ENCODE data around the gene PFN2.
"Not testable (repeated sequence)": the region's sequence is repeated elsewhere in the genome, so short reads cannot be mapped to it uniquely, and the experiment has no call there.

The PFN2 gene, protein sequence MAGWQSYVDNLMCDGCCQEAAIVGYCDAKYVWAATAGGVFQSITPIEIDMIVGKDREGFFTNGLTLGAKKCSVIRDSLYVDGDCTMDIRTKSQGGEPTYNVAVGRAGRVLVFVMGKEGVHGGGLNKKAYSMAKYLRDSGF

DNA sequence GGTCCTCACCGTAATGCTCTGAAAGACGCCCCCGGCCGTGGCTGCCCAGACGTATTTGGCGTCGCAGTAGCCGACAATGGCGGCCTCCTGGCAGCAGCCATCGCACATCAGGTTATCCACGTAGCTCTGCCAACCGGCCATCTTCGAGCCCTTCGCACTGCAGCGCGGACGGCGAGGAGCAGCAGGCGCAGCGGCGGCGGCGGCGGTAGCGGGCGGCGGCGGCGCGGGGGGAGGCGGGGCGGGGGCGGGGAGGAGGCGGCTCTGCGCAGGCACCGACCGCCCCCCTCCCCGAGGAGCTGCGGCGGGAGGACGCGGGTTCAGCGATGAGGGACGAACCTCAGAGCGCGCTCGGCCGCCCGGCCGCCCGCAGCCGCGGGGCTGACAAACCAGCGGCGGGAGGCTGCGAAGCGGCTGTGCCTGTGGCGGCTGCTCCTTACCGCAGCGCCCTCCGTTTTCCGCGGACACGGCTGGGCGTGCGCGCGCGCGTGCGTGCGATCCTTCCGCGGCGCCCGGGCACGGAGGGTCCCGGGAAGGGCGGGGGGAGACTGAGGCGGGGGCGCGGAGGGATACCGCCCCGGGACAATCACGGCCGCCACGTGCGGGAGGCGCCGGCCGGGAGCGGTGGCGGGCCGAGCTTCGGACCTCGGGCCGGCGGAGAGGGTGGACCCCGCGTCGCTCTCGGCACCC, at the start of gene PFN2:
Gene PFN2 (minus strand): TSS at position 180 of the 687 bp plus-strand sequence. CDS start 39 bp downstream, at position 141.
- DNase-seq, result peak; percentile 60 to 71

DNA sequence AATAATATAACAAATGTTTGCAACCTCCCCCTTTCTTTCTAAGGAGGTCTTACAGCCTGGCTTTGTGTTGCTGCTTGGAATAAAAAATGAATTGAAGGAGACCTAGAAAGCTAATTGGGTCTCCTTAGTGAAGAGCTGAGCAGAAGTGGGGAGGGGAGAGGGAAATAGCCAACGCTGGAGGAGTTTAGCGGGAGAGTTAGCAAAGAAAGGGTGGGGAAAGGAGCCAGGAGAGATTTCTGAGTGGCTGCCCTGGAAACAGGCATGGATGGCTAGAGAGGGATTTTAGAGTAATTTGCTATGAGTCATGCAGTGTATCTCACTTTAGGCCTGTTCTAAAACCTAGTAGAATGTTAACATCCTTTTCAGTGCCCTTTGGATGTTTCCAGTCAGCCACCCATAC, 45.2 kb upstream of the PFN2 start:
- DNase-seq, result no peak

DNA sequence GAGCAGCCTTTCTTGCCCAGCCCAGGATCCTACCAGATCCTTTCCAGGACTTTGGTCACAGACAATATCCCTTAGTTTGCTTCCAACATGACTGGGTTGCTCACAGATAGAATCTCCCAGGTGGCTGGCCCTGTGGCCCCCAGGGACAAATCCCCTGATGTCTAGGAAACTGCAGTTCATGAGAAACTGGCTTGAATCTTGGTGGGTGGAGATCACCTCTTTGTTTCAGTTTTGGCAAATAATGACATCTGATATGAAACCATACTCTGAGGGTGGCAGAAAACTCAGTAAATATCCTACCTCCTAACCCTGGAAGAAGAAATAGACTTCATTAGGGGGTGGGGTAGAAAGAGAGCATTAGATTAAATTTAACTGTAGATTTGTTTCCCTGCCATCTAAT, 44.1 kb upstream of the PFN2 start:
- DNase-seq, result no peak

DNA sequence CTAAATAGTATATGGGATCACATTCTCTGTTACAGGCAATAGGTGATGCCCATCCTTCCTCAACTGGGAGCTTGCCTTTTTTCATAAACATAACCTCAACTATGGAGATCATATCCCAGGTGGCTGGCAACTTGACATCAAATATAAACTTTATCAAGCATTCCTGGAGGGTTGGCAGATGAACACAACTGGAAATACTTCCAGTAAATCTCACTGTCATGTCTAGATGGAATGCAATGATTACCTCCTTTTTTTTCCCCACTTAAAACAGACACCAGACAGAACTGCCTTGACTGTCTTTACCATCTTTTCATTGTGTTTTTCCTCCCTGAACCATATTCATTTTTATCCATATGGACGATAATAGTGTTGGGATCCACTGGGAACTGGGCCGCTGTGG, 43.1 kb upstream of the PFN2 start:
- no peak for DNase-seq

DNA sequence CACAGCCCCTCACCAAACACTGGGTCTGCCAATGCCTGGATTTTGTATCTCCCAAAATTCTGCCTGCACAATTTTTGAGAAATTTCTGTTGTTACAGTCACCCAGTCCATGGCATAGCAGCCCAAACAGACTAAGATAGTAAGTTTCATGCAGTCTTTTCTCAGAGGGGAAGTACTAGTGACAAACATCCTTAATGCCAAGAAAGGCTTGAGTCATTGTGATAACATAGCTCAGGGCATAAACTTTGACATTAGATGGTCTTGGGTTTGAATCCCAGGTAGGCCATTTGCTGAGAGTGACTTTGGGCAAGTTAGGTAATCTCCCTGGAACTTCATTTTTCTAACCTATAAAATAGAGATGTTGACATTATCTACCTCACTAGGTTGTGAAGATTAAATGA, 36.1 kb upstream of the PFN2 start:
- DNase-seq, result no peak

DNA sequence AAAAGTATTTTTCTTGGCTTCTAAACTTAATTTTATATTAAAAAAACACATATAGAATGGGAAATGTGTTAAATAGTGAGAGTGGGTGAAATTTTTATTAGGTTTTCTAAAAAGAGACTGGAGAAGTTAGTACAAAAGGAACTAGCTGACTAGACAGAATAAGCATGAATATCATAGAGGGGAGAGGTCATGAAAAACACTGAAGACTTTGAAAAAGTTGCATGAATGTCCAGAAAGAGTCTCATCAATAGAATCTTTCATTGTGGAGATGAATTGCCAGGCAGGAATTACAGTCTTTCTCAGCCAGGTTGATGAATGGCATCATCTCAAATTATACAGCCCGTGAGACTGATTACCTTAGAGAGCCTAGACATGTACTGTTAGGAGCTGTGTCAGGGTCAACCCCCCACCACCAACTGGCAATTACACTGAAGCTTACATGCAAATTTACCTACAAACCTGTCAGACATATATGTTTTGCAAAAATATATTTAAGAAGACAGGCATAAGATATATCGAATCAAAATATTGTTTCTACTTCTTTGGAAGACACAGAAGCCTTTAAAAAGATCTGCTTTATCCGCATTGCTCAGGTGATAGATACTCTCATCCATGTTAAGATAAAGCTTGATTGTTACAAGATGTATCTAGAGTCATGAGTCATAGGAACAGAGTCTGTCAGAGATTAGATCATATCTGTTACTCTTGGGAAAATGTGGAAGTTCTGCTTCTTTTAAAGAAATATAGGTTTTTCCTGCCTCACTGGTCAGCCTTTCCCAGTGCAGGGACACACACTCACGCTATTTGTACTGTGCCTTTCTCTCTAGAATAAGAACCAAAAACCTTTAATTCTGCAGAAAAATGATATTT, 34.8 kb upstream of the PFN2 start:
- DNase-seq, result no peak

DNA sequence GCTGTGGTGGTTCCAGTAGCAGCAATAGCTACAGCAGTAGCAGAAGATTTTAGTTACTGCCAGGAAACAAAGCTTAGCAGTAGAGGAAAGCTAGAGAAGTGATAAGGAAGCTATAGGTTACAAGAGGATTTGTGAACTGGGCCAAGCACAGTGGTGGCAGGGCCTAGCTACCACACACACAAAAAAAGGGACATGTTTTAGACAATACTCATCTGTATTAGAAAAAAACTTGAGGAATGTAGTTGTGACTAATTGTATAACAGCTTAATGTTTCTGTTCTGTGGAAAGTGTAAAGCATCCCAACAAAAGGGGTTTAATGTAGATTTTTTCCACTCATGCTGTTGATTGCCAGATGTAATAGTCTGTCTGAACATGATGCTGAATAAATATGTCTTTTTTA, 29.9 kb upstream of the PFN2 start:
- DNase-seq, result no peak

DNA sequence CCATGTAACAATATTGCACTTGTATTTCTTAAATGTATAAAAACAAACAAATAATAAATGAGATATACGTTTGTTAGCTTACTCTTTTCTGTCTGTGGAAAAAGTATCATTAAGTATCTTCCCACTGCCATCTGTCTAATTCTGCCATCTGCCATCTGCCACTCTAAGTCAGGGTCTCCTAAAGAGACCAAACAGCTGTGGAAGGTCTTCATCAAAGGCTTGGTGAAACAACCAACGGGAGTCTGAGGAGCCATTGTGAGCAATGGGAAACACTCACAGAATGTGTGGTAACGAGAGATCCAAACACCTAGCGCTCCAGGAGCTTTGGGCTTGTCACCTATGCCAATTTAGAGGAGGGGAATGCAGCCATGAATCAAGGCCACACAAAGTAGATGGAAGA, 28.7 kb upstream of the PFN2 start:
- no peak for DNase-seq

DNA sequence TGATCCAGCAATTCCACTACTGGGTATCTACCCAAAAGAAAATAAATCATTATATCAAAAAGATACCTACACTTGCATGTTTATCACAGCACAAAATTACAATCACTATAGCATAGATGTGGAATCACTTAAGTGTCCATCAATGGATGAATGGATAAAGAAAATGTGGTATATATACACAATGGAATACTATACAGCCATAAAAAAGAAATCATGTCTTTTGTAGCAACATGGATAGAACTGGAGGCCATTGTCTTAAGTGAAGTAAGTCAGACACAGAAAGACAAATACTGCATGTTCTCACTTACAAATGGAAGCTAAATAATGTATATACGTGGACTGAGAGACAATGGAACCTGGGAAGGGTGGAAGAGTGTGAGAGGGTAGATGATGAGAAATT, 28.3 kb upstream of the PFN2 start:
- no peak for DNase-seq

DNA sequence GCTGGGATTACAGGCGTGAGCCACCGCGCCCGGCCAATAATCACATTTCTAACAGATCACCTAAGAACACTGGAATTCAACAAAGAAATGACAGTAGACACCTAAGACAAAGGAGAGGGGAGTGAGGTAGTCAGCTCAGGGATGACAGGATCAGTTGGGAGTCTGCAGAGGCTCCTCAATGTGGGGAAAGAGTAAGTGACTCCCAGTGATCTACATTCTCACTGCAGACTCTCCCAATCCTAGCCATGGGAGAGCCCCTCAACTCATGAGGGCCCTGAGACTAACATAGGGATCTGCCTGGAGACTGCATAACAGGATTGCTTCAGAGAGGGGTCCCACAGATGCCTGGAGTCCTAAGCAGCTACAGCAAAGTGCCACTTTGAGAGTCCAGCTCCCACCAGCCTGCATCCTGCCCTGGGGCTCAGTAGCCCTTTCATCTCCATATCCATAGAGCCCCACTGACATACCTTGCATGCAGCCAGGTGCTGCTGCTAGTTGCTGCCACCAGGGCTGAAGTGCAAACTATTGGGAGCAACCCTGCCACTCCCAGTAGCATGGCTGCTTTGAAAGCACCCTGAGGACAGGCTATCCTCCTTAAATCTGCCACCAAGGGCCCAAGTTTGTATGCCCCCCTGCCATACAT, 21.8 kb upstream of the PFN2 start:
- no peak for DNase-seq

DNA sequence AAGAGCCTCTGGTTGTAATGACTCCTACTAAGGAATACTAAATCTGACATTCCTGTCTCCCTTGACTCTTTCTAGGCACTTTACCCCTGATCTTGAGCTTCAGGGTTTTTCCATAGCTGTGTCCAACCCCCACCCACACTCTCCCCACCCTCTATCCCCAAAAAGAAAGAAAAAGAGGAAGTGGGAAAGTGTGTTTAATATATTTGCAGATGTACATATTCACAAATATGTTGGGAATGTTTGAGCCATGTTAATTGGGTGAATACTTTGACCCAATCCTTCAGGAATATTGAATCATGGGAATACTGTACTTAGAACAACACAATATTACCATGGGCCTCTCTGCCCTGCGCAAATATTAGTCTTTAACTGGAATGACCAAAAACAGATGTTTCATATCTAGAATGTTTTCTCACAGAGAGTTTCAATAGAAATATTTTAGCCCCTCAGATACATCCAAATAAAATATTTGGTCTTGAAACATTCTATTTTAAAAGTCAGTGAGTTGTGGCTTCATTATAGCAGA, 19.8 kb upstream of the PFN2 start:
- DNase-seq, result no peak

DNA sequence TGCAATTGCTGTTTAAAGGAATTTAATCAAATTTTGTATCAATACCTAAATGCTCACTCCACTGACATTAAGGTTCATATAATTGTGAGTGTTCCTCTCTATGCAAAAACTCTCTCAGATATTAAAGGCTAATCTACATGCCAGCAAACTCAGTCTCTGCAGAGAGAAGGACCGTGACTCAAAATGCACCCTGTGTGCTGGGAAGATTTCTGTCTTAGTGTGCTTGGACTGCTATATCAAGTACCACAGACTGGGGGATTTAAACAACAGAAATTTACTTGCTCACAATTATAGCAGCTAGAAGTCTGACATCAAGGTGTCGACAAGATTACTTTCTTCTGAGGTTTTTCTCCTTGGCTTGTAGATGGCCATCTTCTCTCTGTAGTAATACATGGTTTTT, 18.6 kb upstream of the PFN2 start:
- no peak for DNase-seq

DNA sequence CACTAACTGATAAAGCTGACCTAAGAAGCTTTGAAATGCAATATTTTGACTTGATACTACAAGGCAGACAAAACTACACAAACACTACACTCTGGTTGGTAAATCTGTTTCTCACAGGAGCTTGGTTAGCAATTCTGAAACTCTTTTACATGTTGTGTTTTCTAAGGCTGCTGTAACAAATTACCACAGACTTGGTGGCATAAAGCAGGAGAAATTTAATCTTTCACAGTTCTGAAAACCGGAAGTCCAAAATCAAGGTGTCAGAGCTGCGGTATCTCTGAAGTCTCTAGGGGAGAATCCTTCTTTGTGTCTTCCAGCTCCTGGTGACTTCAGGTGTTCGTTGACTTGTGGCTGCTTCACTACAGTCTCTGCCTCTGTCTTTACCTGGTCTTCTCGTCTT, 12.9 kb upstream of the PFN2 start:
- no peak for DNase-seq

DNA sequence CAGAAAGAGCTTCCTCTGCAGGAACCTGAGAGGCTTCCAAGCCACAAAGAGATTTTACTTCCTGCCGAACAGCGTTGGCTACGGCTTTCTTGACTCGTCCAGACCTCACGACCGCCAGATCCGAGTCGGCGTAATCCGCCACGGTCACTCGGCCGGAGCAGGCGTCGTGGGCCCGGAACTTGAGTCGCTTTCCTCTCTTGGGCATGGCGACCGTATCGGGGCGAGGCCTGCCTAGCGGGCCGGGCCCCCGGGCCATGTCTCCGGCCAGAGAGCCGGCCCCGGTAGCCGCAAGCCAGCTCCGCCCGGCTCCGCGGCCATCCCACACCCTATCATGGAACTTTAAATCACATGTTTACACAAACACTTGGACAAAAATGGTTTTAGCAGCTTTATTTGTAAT, 12.4 kb upstream of the PFN2 start:
- not testable (repeated sequence) for DNase-seq

DNA sequence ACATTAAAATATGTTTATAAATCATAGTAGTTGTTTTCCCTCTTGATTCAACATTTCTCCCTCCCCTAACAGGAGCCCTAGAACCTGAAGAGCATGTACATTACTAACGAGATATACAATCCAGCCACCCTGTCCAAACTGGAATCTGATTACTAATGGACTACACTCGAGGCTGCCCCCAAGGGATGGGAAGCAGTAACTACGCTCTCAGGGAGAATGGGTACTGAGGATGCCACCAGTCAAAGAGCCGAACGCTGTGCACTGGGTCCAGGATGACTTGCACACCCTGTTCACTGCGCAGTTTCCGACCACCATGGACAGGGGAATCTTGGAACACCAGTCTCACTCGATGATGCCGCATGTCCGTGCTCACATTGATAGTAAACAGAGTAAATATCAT, 11.3 kb upstream of the PFN2 start:
- not testable (repeated sequence) for DNase-seq

DNA sequence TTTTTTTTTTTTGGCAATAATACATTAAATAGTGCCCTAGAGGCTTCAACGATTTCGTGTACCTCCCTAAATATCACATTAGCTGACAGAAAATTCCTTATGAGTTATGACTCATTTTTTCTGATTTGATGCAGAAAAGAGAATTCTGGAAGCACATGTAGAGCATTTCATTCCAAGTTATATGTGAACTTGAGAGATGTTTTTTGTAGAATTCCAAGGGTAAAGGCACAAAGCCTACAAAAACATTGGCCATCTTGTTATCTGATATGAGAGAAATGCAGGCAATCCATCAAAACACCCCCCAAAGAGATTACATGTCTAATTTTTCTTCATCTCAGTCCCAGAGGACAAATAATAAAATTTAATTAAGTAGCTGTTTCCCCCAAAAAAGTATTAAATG, 6.7 kb upstream of the PFN2 start:
- no peak for DNase-seq

DNA sequence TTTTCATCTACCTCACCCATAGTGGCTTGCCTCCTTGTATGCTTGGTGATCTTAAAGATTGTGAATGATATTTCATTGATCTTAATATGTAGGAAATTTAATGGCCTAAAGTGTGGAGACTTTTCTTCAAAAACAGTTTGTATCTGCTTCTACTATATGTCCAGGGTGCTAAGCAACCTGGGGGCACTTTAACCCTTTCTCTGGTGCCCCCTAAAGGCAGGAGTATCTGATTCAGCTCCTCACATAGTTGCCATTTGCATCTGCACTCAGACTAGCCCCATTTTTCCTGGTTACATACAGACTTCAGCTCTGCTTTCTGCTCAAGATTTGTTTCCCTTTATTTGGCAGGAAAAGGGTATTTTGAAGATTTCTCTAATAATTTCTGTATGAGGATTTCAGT, 5.2 kb upstream of the PFN2 start:
- DNase-seq, result no peak

DNA sequence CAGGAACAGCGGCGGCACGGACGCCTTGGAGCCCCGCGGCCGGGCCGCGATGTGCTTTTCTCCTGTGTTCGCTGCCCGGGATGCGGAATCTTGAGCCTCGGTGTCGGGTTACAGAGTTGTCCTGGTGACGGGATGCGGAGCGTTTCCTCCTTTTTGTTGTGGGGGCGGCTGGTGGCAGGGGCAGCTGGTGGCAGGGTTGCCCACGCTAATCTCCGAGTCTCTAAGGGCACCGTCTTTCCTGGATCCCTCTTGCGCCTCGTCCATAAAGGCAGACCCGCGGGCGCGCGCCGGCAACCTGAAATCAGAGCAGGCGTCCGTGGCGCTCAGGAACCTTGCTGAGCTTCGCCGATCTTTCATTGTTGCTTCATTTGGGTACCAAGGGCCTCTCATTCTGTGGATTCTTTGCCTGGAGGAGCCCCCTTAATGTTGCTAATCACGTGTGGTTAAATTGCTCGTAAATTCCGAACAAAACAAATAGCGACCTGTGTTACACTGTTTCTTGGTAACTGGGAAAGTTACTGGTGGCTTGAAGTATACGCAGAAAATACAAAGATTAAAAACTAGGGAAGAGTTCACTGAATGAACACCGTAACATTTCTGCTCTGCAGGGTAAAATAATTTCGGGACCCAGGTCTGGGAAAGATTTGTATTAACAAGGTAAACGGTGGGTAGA, 844 bp upstream of the PFN2 start:
- DNase-seq, result peak in 1 of 2 donors; percentile 13

DNA sequence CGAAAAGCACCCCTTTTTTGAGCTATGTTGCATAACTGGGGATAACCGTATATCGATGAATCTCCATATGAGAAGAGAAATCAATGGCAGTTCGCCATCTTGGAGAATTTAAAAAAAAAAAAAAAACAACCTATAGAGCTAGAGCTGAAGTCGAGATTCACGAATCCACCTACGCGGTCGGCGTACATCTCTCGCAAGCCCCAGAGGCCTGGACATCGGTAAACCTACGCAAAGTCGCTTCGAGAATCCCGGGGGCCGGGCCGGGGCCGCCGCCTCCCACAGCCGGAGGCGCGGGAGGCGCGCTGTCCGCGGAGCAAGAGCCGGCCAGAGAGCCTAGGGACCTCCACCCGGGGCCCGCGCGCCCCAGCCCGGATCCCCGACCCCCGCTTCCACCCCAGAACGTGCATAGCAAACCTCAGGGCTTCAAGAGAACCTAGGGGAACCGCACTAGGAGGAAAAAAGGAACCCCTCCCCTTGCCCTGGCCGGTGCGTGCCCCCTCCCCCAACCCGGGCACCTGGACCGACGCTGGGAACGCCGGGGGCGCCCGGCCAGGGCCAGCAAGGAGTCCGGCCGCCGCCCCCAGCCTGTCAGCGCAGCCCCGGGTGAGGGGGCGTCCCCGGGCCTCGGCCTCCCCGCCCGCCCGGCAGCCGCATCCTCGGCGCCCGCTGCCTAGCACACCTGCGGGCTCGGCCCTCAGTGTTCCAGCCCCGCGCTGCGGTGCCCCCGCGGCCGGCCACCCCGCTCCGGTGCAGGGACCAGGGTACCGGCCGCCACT, 567 bp downstream of the PFN2 start:
- DNase-seq, result peak; percentile 77 to 79

DNA sequence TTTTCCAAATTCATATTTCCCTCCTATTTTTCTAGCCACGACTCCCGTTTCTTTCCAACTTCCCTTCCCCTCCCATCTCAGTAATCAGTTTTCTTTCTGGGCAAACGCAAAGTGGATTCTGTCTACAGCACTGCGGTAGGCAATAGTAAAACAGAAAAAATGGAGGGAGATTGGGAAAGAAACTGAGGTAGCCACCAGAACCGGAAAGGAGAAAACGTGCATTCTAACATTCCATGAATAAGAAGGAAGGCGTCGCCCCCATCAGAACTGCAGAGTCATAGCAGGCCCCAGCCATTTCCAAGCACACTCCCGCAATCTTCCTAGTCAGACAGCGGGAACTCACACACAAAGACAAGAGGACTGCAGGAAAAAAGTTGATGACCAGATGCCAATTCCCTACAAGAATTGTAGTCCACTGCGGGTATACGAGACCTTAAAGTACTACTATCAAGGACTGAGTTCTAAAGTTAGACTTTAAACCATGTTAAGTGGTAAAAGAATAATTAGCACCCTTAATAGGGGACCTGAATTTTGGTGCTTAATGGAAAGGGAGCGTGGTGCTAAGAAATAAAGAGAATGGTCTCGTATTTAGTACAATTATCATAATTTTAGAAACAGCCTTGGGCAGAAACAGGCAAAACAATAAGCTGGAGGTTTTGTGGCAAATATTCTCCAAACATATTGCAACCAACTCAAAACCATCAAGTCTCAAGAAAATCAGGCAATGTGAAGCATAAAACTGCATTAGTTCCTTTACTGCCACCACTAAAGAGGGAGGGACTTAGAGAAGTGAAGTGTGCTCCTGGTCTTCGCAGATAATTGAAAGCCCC, 1.4 kb downstream of the PFN2 start:
- DNase-seq, result no peak

DNA sequence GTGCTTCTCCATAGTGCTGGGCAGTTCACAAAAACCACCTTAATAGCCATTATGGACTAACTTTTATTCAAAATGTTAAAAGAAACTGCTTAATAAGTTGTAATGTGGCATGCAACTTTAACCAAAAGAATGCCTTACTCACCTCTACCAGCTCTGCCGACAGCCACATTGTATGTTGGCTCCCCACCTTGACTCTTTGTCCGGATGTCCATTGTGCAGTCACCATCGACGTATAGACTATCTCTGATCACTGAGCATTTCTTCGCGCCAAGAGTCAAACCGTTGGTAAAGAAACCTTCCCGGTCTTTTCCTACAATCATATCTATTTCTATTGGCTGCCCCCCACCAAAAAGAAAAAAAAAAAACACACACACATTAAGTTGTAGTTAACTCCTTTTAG, 2.5 kb downstream of the PFN2 start:
- DNase-seq, result no peak

Data from CD4-positive, alpha-beta T cell treated with Interleukin-1 beta for 1 hour (primary cell).